Measurements from ENCODE around the gene SEMA5A.

DNA sequence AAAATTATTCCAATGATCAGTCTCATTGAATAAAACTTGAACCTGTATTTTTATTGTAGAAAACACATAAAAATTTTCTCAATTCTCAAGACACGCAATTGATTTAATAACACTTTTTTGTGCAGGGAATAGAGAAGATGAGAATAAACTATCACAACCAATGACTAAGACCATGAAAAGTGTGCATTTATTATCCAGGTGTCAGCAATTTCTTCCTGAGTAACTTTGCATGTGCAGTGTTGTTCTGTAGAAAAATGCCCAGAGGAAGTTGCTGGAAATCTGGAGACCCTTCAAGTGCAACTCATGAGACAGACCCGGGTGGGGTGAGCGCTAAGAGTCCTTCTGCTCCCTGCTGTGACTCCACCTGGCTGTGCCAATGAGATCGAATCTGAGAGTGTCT, 405.7 kb downstream of the SEMA5A start:
- TF ChIP-seq, protein P1, sequence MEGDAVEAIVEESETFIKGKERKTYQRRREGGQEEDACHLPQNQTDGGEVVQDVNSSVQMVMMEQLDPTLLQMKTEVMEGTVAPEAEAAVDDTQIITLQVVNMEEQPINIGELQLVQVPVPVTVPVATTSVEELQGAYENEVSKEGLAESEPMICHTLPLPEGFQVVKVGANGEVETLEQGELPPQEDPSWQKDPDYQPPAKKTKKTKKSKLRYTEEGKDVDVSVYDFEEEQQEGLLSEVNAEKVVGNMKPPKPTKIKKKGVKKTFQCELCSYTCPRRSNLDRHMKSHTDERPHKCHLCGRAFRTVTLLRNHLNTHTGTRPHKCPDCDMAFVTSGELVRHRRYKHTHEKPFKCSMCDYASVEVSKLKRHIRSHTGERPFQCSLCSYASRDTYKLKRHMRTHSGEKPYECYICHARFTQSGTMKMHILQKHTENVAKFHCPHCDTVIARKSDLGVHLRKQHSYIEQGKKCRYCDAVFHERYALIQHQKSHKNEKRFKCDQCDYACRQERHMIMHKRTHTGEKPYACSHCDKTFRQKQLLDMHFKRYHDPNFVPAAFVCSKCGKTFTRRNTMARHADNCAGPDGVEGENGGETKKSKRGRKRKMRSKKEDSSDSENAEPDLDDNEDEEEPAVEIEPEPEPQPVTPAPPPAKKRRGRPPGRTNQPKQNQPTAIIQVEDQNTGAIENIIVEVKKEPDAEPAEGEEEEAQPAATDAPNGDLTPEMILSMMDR (IDR thresholded peaks at IDR 0.05), result no peak
- no peak for TF ChIP-seq POLR2A (IDR thresholded peaks at IDR 0.05)

Measured in lower leg skin (tissue), 3 donors.